ENCODE measurements around the gene ZNF330.

ZNF330 gene

GRCh38 chr4:141220691-141221659, at the start of gene ZNF330:
Gene ZNF330 (plus strand): TSS chr4:141220895. CDS start chr4:141222372, 1,477 bp downstream.
- TF ChIP-seq, protein P1, sequence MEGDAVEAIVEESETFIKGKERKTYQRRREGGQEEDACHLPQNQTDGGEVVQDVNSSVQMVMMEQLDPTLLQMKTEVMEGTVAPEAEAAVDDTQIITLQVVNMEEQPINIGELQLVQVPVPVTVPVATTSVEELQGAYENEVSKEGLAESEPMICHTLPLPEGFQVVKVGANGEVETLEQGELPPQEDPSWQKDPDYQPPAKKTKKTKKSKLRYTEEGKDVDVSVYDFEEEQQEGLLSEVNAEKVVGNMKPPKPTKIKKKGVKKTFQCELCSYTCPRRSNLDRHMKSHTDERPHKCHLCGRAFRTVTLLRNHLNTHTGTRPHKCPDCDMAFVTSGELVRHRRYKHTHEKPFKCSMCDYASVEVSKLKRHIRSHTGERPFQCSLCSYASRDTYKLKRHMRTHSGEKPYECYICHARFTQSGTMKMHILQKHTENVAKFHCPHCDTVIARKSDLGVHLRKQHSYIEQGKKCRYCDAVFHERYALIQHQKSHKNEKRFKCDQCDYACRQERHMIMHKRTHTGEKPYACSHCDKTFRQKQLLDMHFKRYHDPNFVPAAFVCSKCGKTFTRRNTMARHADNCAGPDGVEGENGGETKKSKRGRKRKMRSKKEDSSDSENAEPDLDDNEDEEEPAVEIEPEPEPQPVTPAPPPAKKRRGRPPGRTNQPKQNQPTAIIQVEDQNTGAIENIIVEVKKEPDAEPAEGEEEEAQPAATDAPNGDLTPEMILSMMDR (IDR thresholded peaks at IDR 0.05; ENCODE audit: poor library complexity, severe bottlenecking): peak; percentile 55
- Histone ChIP-seq H3K4me3 (ENCODE audit: severe bottlenecking) (peak within 1 kb of the TSS; percentile 97), H3K36me3 (ENCODE audit: low read depth) (peaks cover 44% of the 10 kb centered on the region), H3K27ac (ENCODE audit: poor library complexity, severe bottlenecking) (peak within 1 kb of the TSS; percentile 52), H3K9me3 (ENCODE audit: severe bottlenecking) (no peaks in the 10 kb centered on the region), H3K27me3 (ENCODE audit: insufficient read depth, poor library complexity, severe bottlenecking) (no peaks in the 10 kb centered on the region), H3K4me1 (ENCODE audit: insufficient read depth, poor library complexity, severe bottlenecking) (peaks cover 13% of the 10 kb centered on the region)
- DNase-seq (ENCODE audit: low spot score) (peak; percentile 75), ATAC-seq (ENCODE audit: low read depth) (peak; percentile 87)

DNA sequence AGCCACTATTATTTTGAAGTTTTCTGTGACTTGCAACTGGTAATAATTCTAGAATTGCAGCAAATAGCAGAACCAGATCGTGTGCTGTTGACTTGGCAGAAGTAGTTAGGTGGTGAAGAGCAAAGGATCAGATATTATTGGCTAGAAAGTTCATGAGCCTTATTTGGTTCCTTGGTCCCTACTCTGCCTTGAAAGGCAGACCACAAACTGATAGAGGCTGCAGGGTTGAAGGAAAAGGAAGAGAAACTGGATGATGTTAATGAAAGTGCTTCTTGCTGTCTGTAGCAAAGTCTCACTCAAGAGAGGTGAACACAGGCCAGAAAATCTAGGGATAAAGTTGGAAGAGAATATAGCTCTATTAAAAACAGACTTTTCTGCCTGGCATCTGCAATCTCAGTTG, 46.2 kb upstream of the ZNF330 start:
- Histone ChIP-seq H3K27me3 (ENCODE audit: insufficient read depth, poor library complexity, severe bottlenecking) (no peaks in the 10 kb centered on the region), H3K4me3 (ENCODE audit: severe bottlenecking) (no peak overlapping the region), H3K27ac (ENCODE audit: poor library complexity, severe bottlenecking) (no peak overlapping the region), H3K9me3 (ENCODE audit: severe bottlenecking) (no peaks in the 10 kb centered on the region), H3K4me1 (ENCODE audit: insufficient read depth, poor library complexity, severe bottlenecking) (no peaks in the 10 kb centered on the region), H3K36me3 (ENCODE audit: low read depth) (no peaks in the 10 kb centered on the region)
- no peak for ATAC-seq (ENCODE audit: low read depth)
- DNase-seq (ENCODE audit: low spot score): no peak
- TF ChIP-seq, protein P1 (IDR thresholded peaks at IDR 0.05; ENCODE audit: poor library complexity, severe bottlenecking): no peak

DNA sequence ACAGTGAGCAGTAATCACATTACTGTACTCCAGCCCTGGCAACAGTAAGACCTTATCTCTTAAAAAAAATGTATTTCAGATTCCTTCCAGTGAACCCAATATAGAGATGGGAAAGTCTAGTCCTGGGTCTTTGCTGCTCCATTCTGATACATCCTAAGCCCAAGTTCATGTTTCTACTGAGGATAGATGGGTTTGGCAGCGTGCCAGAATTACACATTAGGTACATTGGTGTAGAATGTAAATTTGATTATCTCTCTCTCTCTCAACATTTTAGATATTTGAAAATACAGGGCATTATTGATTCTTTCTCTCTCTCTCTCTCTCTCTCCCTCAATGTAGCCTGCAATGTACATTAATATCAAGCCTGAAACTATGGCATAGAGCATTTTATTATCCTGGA, 43.5 kb upstream of the ZNF330 start:
- H3K4me3 ChIP-seq (ENCODE audit: severe bottlenecking): no peak overlapping the region
- DNase-seq (ENCODE audit: low spot score): no peak
- no peaks in the 10 kb centered on the region for H3K36me3 ChIP-seq (ENCODE audit: low read depth)
- no peak for ATAC-seq (ENCODE audit: low read depth)
- no peaks in the 10 kb centered on the region for H3K4me1 ChIP-seq (ENCODE audit: insufficient read depth, poor library complexity, severe bottlenecking)
- no peak overlapping the region for H3K27ac ChIP-seq (ENCODE audit: poor library complexity, severe bottlenecking)
- TF ChIP-seq, protein P1 (IDR thresholded peaks at IDR 0.05; ENCODE audit: poor library complexity, severe bottlenecking): no peak
- peaks cover 8% of the 10 kb centered on the region for H3K27me3 ChIP-seq (ENCODE audit: insufficient read depth, poor library complexity, severe bottlenecking)
- no peaks in the 10 kb centered on the region for H3K9me3 ChIP-seq (ENCODE audit: severe bottlenecking)

DNA sequence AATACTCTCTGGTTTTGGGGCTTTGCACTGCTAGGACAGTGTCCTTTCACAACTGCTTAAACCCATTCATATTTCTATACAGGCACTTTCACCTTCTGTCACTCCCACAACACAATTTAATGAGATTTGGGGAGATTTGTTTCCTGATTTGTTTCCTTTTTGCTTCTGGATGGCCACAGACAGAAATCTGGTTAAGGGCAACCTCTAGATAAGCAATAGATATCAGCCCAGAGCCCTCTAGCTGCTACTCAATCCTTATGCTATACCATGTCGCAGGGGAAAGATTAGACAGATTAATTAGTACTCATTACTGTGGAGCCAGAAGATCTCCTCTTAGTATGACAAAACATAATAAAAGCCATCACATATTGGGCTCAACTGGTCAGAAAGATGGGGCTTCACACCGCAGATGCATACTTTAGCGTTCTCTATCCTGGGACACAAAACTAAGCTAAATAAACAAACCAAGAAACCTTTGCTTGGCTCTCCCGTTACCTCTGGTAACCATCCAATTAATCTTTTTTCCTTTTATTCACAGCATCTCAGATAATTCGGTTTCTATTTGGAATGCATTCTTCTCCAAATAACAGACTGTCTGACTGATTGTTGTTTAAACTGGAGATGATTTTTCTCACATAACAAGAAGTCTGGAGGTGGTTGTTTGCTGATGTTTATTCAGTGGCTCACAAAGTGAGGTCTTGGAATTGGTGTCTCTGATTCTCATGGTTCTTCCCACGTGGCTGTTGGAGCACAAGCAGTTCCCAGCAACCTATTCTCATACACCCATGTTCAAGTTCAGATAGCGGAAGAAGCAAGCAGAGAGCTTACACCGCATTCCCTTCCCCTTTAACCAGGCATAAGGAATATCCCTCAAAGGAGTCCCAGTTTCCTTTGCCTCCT, 41.0 kb upstream of the ZNF330 start:
- Histone ChIP-seq H3K27ac (ENCODE audit: poor library complexity, severe bottlenecking) (no peak overlapping the region), H3K4me3 (ENCODE audit: severe bottlenecking) (no peak overlapping the region)
- ATAC-seq (ENCODE audit: low read depth): no peak

More for the DNA sequence above, 41.0 kb upstream of the ZNF330 start:
- no peaks in the 10 kb centered on the region for H3K9me3 ChIP-seq (ENCODE audit: severe bottlenecking)
- peaks cover 8% of the 10 kb centered on the region for H3K27me3 ChIP-seq (ENCODE audit: insufficient read depth, poor library complexity, severe bottlenecking)
- TF ChIP-seq, protein P1 (IDR thresholded peaks at IDR 0.05; ENCODE audit: poor library complexity, severe bottlenecking): no peak
- no peak for DNase-seq (ENCODE audit: low spot score)
- no peaks in the 10 kb centered on the region for H3K36me3 ChIP-seq (ENCODE audit: low read depth)
- H3K4me1 ChIP-seq (ENCODE audit: insufficient read depth, poor library complexity, severe bottlenecking): no peaks in the 10 kb centered on the region

All from RWPE2 (cell line).